GM12872 (cell line): ENCODE data around the gene TMED4.
A peak's percentile ranks its signal among the peaks of the same experiment; 100 is the strongest.

ENCODE experiments used
- TF ChIP-seq, protein P1 (sequence below): IDR thresholded peaks from 3 replicates; pipeline ENCODE4 v1.5.1; 2011; ENCODE audit warnings: low read depth, mild to moderate bottlenecking, low read length, moderate library complexity; ENCODE audit not compliant: insufficient read depth

The TMED4 gene

DNA sequence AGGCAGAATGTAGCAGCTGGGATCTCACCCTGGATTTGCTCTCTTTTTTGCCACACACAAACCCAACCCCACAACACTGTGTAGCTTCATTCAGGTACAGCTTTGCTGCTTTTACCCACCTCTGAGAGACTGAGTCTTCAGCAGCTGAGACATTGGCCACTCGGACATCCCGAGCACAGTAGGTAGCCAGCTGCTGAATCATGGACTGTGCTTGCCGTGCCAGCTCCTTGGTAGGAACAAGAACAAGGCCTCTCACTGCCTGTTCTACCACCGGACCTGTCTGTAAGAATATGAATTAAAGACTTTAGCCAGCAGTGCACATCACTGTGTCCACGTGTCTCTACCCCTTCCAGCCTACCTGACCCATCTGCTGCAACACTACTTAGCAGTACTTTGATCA is 9.3 kb downstream of the TMED4 start:
- TF ChIP-seq, protein P1, sequence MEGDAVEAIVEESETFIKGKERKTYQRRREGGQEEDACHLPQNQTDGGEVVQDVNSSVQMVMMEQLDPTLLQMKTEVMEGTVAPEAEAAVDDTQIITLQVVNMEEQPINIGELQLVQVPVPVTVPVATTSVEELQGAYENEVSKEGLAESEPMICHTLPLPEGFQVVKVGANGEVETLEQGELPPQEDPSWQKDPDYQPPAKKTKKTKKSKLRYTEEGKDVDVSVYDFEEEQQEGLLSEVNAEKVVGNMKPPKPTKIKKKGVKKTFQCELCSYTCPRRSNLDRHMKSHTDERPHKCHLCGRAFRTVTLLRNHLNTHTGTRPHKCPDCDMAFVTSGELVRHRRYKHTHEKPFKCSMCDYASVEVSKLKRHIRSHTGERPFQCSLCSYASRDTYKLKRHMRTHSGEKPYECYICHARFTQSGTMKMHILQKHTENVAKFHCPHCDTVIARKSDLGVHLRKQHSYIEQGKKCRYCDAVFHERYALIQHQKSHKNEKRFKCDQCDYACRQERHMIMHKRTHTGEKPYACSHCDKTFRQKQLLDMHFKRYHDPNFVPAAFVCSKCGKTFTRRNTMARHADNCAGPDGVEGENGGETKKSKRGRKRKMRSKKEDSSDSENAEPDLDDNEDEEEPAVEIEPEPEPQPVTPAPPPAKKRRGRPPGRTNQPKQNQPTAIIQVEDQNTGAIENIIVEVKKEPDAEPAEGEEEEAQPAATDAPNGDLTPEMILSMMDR = no peak

DNA sequence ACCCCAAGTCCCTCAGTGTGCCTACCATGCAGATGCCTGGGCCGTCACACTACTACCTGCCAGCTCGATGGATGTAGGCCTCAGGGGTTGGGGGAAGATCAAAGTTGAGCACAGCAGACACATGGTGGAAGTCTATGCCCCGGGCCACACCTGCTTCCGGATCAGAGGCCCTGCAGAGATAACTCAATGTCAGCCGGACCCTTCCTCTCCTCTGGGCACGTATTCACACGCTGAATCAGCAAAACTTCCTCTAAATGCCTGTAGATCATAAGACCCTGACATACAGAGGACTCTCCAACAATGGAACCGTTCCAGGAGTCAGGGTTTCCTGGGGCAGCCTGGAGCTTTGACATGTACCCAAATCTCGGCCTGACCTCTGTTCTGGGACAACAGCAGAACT is 12.1 kb downstream of the TMED4 start:
- TF ChIP-seq, protein P1 = no peak

DNA sequence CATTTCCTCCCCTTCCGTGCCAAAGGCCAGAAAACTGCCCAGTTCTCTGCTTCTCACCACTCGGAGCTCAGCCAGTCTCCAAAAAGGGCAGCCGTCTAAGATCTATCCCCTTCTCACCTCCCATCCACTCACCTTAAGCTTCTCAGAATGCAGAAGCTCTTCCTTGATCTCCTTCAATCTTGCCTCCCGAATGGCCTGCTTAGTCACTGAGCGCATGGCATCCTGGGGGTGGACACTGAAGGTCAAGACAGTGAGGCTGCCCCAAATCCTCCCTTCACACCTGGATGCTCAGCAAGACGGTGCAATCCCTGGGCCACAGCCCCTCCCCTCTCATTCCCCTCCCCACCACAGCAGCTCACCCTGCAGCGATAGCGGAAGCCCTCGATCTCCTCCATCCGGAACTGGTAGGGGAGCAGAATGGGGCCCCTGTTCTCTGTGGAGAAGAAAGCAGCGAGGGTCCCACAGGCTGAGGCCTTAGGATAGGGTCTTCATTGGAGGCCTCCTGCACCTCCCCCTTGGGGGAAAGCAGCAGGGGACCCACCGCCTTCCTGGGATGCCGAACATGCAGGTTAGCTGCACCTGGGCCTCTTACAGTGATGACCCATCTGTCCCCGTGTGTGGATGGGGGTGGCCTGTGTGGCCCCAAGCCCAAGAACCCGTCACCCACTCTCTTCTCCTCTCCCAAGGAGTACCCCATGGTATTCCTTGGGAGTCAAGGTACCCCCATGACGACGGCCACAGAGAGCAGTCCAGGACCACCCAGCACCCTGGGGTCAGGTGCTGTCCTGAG is 13.1 kb downstream of the TMED4 start:
- TF ChIP-seq, protein P1 = no peak

DNA sequence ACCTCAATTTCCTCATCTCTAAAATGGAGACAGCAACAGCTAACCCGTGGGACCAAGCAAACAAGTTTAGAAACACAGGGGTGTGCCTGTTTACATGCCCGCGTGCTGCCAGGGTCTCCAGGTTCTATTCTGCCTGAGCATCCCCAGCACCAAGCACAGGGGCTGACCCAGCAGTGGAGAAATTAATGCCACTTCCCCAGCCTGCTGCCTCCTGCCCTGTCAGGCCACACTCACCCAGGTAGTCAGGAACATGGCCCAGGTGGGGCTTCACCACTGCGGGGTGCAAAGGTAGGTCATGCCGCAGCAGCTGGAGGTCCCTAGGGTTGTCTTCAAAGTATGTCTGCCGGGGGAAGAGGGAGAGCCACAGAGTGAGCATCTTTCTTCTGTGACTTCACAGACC is 14.1 kb downstream of the TMED4 start:
- TF ChIP-seq, protein P1 = no peak

DNA sequence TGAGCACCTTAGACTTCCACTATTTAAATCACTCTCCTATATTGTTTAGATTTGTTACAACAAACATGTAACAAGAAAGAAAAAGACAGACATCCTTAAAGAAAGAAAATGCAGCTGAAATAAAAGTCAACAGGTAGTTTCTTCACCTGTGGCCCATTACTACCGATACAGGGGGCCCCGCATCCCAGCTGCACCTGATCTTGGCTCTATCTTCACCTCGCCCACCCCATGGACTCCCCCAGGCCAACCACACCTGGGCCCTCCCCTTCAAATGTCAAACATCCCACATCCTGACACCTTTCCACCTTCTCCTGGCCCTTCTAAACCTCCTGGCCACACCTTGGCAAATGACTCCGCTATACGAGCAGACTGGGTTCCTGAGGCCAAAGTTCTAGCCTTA is 15.4 kb downstream of the TMED4 start:
- TF ChIP-seq, protein P1 = no peak

DNA sequence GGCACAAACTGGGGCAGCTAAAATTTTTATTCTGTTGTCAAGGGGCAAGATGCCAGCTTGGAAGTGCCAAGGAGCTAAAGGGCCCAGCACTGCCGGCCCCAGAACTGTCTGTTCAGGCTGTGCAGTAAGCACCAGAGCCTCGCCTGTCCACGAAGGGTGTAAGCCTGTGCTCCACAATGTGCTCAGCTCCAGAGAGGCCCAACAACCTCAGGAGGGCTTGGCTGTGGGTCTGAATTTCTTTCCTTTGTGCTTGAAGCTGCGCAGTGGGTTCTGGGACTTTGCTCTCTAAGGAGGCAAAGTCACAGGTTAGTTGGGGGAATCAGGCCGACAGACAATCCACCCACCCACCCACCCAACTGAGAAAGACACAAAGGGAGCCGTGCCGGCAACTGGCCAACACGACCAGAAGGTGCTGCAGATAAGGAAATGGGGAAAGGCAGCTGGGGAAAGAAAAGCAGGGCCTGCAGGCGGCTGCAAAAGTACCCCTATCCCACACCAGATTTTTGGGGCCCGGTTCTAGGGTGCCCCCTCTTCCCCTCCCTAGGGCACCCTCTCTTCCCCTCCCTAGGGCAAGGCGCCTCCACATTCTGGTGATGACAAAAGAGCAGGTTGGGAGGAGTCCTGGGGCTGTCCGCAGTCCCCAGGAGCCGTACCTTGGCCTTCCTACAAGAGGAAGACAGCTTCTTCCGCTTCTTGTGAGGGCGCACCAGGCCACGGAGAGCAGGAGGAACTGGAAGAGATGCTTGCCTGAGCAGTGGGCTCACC is 16.1 kb downstream of the TMED4 start:
- TF ChIP-seq, protein P1 = no peak

DNA sequence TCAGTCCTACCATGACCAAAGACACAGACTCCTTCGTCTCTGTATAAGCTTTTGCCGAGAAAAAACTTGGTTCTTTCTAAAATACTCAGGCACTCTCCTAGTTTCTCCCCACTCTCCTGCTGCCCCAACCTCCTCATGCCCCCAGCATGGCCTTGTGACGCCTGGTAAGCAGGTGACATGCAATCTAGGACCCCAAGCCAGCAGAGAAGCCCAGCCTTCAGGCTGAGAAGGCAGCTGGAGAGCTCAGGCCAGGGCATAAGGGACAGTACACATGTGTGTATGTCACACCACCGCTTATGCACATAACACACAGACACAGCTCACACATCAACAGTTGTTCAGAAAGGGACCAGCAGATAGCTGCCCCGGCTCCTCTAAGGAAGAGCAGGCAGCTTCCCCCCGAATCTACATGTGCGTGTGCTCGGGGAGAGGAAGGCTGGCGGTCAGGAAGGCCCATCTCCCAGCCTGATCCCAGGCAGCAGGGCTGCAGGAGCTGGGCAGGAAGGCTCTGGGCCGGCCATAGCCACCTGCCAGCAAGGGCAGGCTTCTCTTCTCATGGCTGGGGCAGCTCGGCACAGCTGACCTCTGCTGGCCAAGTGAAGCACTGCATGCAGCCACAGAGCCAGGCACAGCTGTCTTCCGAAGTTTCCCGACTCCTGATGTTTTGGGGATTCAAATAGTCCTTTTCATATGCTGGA is 16.8 kb downstream of the TMED4 start:
- TF ChIP-seq, protein P1 = peak; percentile 99
